Keratinocyte (primary cell): Measurements from ENCODE around the gene SNRPA1. TPM values are rescaled to one million over a fixed set of nuclear protein-coding genes. Genes with fewer than 3 reads are reported as not detected.

Experiments used
- DNase-seq: peaks from one replicate; pipeline ENCODE4 v3.0.0-alpha.2; 2011; ENCODE audit warnings: low read depth, missing footprints, low spot score
- FAIRE-seq: peaks from 2 replicates; lab custom pipeline; 2011; peaks lifted over from hg19 to GRCh38; lab: Jason Lieb, UNC
- H2AFZ ChIP-seq: 2 replicates; pipeline ENCODE4 v1.6.0; 2012; ENCODE audit warnings: low read length, control low read depth, inconsistent platforms; ENCODE audit not compliant: control insufficient read depth
- H3K27ac ChIP-seq: 2 replicates; pipeline ENCODE4 v1.5.1; 2011; ENCODE audit warnings: low read length; ENCODE audit not compliant: control insufficient read depth, insufficient read depth
- H3K27me3 ChIP-seq: 3 replicates; pipeline ENCODE4 v1.6.0; 2011; ENCODE audit warnings: low read length; ENCODE audit not compliant: control insufficient read depth, insufficient read depth; ENCODE audit errors: extremely low read depth
- H3K36me3 ChIP-seq, 2 experiments: 2 replicates in 1 of 2; 3 replicates in 1 of 2; pipeline ENCODE4 v1.5.1; 2011; ENCODE audit warnings: low read length in 2 of 2, mild to moderate bottlenecking in 1 of 2; ENCODE audit not compliant: control insufficient read depth in 2 of 2, insufficient read depth in 2 of 2; ENCODE audit errors: extremely low read depth in 1 of 2
- H3K4me1 ChIP-seq: 3 replicates; pipeline ENCODE4 v1.5.1; 2011; ENCODE audit warnings: low read length; ENCODE audit not compliant: control insufficient read depth, insufficient read depth; ENCODE audit errors: extremely low read depth
- H3K4me2 ChIP-seq: 3 replicates; pipeline ENCODE4 v1.6.0; 2011; ENCODE audit warnings: low read depth, low read length; ENCODE audit not compliant: control insufficient read depth, insufficient read depth; ENCODE audit errors: extremely low read depth
- H3K4me3 ChIP-seq, 3 experiments: fragments of 200-600 bp in 1 of 3; sonication (generic) in 1 of 3; 2 replicates in 2 of 3; 3 replicates in 1 of 3; pipeline ENCODE4 v1.5.1; 2011 to 2016; ENCODE audit warnings: low read length in 3 of 3, mild to moderate bottlenecking in 3 of 3, control low read depth in 2 of 3, inconsistent platforms in 1 of 3, low read depth in 1 of 3, mixed read lengths in 1 of 3, mixed run types in 1 of 3, moderate library complexity in 1 of 3; ENCODE audit not compliant: control insufficient read depth in 2 of 3, insufficient read depth in 2 of 3; ENCODE audit errors: extremely low read depth in 1 of 3
- H3K79me2 ChIP-seq: 2 replicates; pipeline ENCODE4 v1.6.0; 2012; ENCODE audit warnings: low read length; ENCODE audit not compliant: control insufficient read depth, insufficient read depth
- H3K9ac ChIP-seq: 3 replicates; pipeline ENCODE4 v1.6.0; 2011; ENCODE audit warnings: low read length; ENCODE audit not compliant: control insufficient read depth, insufficient read depth; ENCODE audit errors: extremely low read depth
- H3K9me1 ChIP-seq: 3 replicates; pipeline ENCODE4 v1.6.0; 2011; ENCODE audit warnings: low read length; ENCODE audit not compliant: control insufficient read depth, insufficient read depth; ENCODE audit errors: extremely low read depth
- H3K9me3 ChIP-seq: 2 replicates; pipeline ENCODE4 v1.5.1; 2012; ENCODE audit warnings: low read depth, low read length; ENCODE audit not compliant: control insufficient read depth
- H4K20me1 ChIP-seq: 3 replicates; pipeline ENCODE4 v1.6.0; 2011; ENCODE audit warnings: low read length; ENCODE audit not compliant: control insufficient read depth, insufficient read depth; ENCODE audit errors: extremely low read depth
- CTCF ChIP-seq, 3 experiments: IDR thresholded peaks in 1 of 3; conservative IDR thresholded peaks in 1 of 3; optimal IDR thresholded peaks in 1 of 3; 2 replicates in 2 of 3; 3 replicates in 1 of 3; pipeline versions ENCODE3 to v1.5.1; 2011; ENCODE audit warnings: low read length in 3 of 3, mild to moderate bottlenecking in 3 of 3, moderate library complexity in 2 of 3, control low read depth in 1 of 3, inconsistent platforms in 1 of 3; ENCODE audit not compliant: insufficient read depth in 2 of 3; ENCODE audit errors: extremely low read depth in 1 of 3
- EZH2 ChIP-seq: IDR thresholded peaks from one replicate; pipeline ENCODE4 v1.6.1; 2012; ENCODE audit warnings: inconsistent platforms, mild to moderate bottlenecking, low read length, moderate library complexity
- dilution Hi-C: fragments of 300-500 bp; cut with MboI; formaldehyde crosslinking; loops from one replicate; pipeline ENCODE4 v1.7.0; 2020; ENCODE audit warnings: low sequenced_read_pairs; ENCODE audit not compliant: extremely low pct_ligation_motif_present
- polyA plus RNA-seq, 5 experiments: library from polyadenylated mRNA; depleted of rRNA in 3 of 5; stranded (reverse) in 3 of 5; stranded (forward) in 1 of 5; unstranded in 1 of 5; fragments of >200 nt; gene quantifications; 1 replicate in 1 of 5; 2 replicates in 3 of 5; 3 replicates in 1 of 5; pipeline versions ENCODE4 v1.2.1 to v1.2.3, GENCODE V29; 2011 to 2012; ENCODE audit warnings: missing spikeins in 2 of 5, low read depth in 1 of 5, low replicate concordance in 1 of 5

The SNRPA1 gene
- polyA plus RNA-seq, 1 donor (not counting 4 experiments of a cell fraction or from before 2014, with no cell fraction given): 106 TPM

GRCh38 chr15:101286471-101287114 lies 8.5 kb downstream of the SNRPA1 start:
- H3K4me2 ChIP-seq: no peak overlapping the region
- H3K27ac ChIP-seq: no peak overlapping the region
- no peaks in the 10 kb centered on the region for H3K9me1 ChIP-seq
- H3K27me3 ChIP-seq: no peaks in the 10 kb centered on the region
- peaks cover 40% of the 10 kb centered on the region for H3K79me2 ChIP-seq
- no peak overlapping the region for H3K9ac ChIP-seq
- no peak overlapping the region for H2AFZ ChIP-seq
- no peaks in the 10 kb centered on the region for H3K9me3 ChIP-seq
- TF ChIP-seq EZH2: no peak
- no peak for TF ChIP-seq CTCF (optimal IDR thresholded peaks at IDR 0.05 in 1 of 3, IDR thresholded peaks at IDR 0.05 in 1 of 3, conservative IDR thresholded peaks at IDR 0.05 in 1 of 3; ENCODE audit: extremely low read depth in 1 of 3, insufficient read depth in 2 of 3, low read length in 3 of 3)
- H3K36me3 ChIP-seq: peaks cover 26 to 58% of the 10 kb centered on the region in 2 experiments
- peaks cover 4% of the 10 kb centered on the region for H4K20me1 ChIP-seq
- no peak overlapping the region for H3K4me3 ChIP-seq
- FAIRE-seq (no peak), DNase-seq (no peak)
- H3K4me1 ChIP-seq: no peaks in the 10 kb centered on the region
- dilution Hi-C loops: no loop called here

- Histone ChIP-seq H3K4me1 (no peaks in the 10 kb centered on the region), H4K20me1 (peaks cover 4% of the 10 kb centered on the region), H3K36me3 (peaks cover 31 to 51% of the 10 kb centered on the region in 2 experiments), H3K4me2 (no peak overlapping the region), H3K9ac (no peak overlapping the region), H3K9me3 (no peaks in the 10 kb centered on the region), H3K79me2 (peaks cover 20% of the 10 kb centered on the region), H3K9me1 (no peaks in the 10 kb centered on the region), H3K27ac (no peak overlapping the region), H2AFZ (no peak overlapping the region), H3K4me3 (no peak overlapping the region), H3K27me3 (no peaks in the 10 kb centered on the region)
- DNase-seq (no peak), FAIRE-seq (no peak)
- TF ChIP-seq CTCF (optimal IDR thresholded peaks at IDR 0.05 in 1 of 3, IDR thresholded peaks at IDR 0.05 in 1 of 3, conservative IDR thresholded peaks at IDR 0.05 in 1 of 3; ENCODE audit: extremely low read depth in 1 of 3, insufficient read depth in 2 of 3, low read length in 3 of 3) (no peak), EZH2 (no peak)
- dilution Hi-C loops: no loop called here
These were observed 11.1 kb downstream of the SNRPA1 start for GRCh38 chr15:101283931-101284330.
